Activated CD8-positive, alpha-beta memory T cell treated with anti-CD3 and anti-CD28 coated beads for 36 hours (primary cell): ENCODE results near the gene NT5C. TPM values are rescaled to one million over a fixed set of nuclear protein-coding genes. Genes with fewer than 3 reads are reported as not detected.

Experiments
- CTCF ChIA-PET: fragments of 350-600 bp; sonication (Branson Sonifier 250); formaldehyde crosslinking; loops from one replicate; lab custom pipeline; 2021; ENCODE audit warnings: antibody characterized with exemption; lab: Charles Lee
- POLR2A ChIA-PET: fragments of 350-600 bp; sonication (Branson Sonifier 250); formaldehyde crosslinking; loops from one replicate; lab custom pipeline; 2021; ENCODE audit warnings: antibody characterized with exemption; lab: Charles Lee
- total RNA-seq, 2 experiments: library from RNA; stranded (reverse); gene quantifications; one replicate each; pipeline ENCODE4 v1.2.3, GENCODE V29; 2021

The NT5C gene
- total RNA-seq, 2 experiments from 2014 or later, result 77.0 to 81.4 TPM

- CTCF ChIA-PET, result no interaction called here
- POLR2A ChIA-PET, result no interaction called here
Observed at GRCh38 chr17:75152523-75152921, 21.0 kb upstream of the NT5C start.

- ChIA-PET POLR2A (interaction anchor here (0.5 to 1.1 kb wide), 2 partner anchors 13 to 21 kb away, joined by 3 read pairs; partner anchors contain the start of gene NT5C), CTCF (no interaction called here)
Observed at GRCh38 chr17:75151930-75152329, 20.4 kb upstream of the NT5C start.

GRCh38 chr17:75147878-75148546, 16.5 kb upstream of the NT5C start:
- CTCF ChIA-PET, result no interaction called here
- POLR2A ChIA-PET, result no interaction called here

- ChIA-PET POLR2A (no interaction called here), CTCF (no interaction called here)
Observed at GRCh38 chr17:75146592-75146991, 15.1 kb upstream of the NT5C start.

GRCh38 chr17:75144816-75145512, 13.4 kb upstream of the NT5C start:
- CTCF ChIA-PET, result interaction anchor here (0.5 to 1.7 kb wide), 4 partner anchors 15 to 159 kb away, joined by 4 to 7 read pairs (median 6); partner anchors contain the start of gene NT5C

GRCh38 chr17:75142236-75142971, 10.9 kb upstream of the NT5C start:
- CTCF ChIA-PET, result interaction anchor here (2.2 kb wide), 1 partner anchor 11 kb away, joined by 9 read pairs; the partner anchor contains the start of gene NT5C
- POLR2A ChIA-PET, result no interaction called here

More at GRCh38 chr17:75144816-75145512, 13.4 kb upstream of the NT5C start:
- POLR2A ChIA-PET, result no interaction called here

GRCh38 chr17:75138519-75138918, 7.0 kb upstream of the NT5C start:
- ChIA-PET POLR2A (interaction anchor here (0.7 kb wide), 1 partner anchor 13 kb away, joined by 3 read pairs; no protein-coding TSS in a partner anchor), CTCF (interaction anchor here (0.6 to 1.7 kb wide), 2 partner anchors 33 to 78 kb away, joined by 3 read pairs; no protein-coding TSS in a partner anchor)

GRCh38 chr17:75137762-75138161, 6.2 kb upstream of the NT5C start:
- ChIA-PET POLR2A (interaction anchor here (0.5 kb wide), 1 partner anchor 113 kb away, joined by 6 read pairs; no protein-coding TSS in a partner anchor), CTCF (interaction anchor here (0.6 to 1.7 kb wide), 3 partner anchors 12 to 79 kb away, joined by 3 read pairs; no protein-coding TSS in a partner anchor)

- ChIA-PET CTCF (interaction anchor here (0.6 to 0.7 kb wide), 2 partner anchors 35 to 106 kb away, joined by 3 to 4 read pairs; no protein-coding TSS in a partner anchor), POLR2A (no interaction called here)
Observed at GRCh38 chr17:75135946-75136345, 4.4 kb upstream of the NT5C start.

GRCh38 chr17:75135452-75135851, 3.9 kb upstream of the NT5C start:
- CTCF ChIA-PET, result interaction anchor here (0.6 to 0.7 kb wide), 2 partner anchors 35 to 107 kb away, joined by 3 to 4 read pairs; no protein-coding TSS in a partner anchor
- POLR2A ChIA-PET, result no interaction called here

GRCh38 chr17:75133607-75134347, 2.2 kb upstream of the NT5C start:
- POLR2A ChIA-PET, result interaction anchor here (0.7 to 1.0 kb wide), 2 partner anchors 20 to 100 kb away, joined by 3 to 4 read pairs; no protein-coding TSS in a partner anchor
- CTCF ChIA-PET, result interaction anchor here (0.7 to 1.7 kb wide), 3 partner anchors 16 to 54 kb away, joined by 3 to 4 read pairs (median 3); no protein-coding TSS in a partner anchor

- CTCF ChIA-PET, result interaction anchor here (0.7 to 1.7 kb wide), 3 partner anchors 19 to 66 kb away, joined by 3 to 4 read pairs (median 4); no protein-coding TSS in a partner anchor
- POLR2A ChIA-PET, result interaction anchor here (0.7 kb wide), 1 partner anchor 630 kb away, joined by 8 read pairs; no protein-coding TSS in a partner anchor
Observed at GRCh38 chr17:75133001-75133400, 1.5 kb upstream of the NT5C start.

GRCh38 chr17:75132018-75133000, 767 bp upstream of the NT5C start:
- ChIA-PET POLR2A (interaction anchor here (0.5 to 2.3 kb wide), 8 partner anchors 10 to 631 kb away, joined by 3 to 15 read pairs (median 3); partner anchors contain the start of genes GGA3 and SLC25A19), CTCF (interaction anchor here (0.6 to 3.1 kb wide), 14 partner anchors 9 to 203 kb away, joined by 3 to 31 read pairs (median 4); partner anchors contain the start of genes ARMC7 and NUP85)

GRCh38 chr17:75130632-75131277, 787 bp downstream of the NT5C start:
- ChIA-PET POLR2A (interaction anchor here (0.6 to 2.3 kb wide), 7 partner anchors 17 to 158 kb away, joined by 3 to 15 read pairs (median 3); partner anchors contain the start of gene SLC25A19), CTCF (interaction anchor here (0.8 to 3.1 kb wide), 16 partner anchors 10 to 169 kb away, joined by 3 to 31 read pairs (median 4); partner anchors contain the start of genes CDR2L, MIF4GD and SLC25A19)

- POLR2A ChIA-PET, result interaction anchor here (1.4 to 2.3 kb wide), 2 partner anchors 16 to 26 kb away, joined by 8 to 15 read pairs; no protein-coding TSS in a partner anchor
- CTCF ChIA-PET, result interaction anchor here (0.5 to 3.1 kb wide), 13 partner anchors 9 to 169 kb away, joined by 3 to 31 read pairs (median 4); partner anchors contain the start of genes CDR2L and MIF4GD
Observed at GRCh38 chr17:75130059-75130631, 1.4 kb downstream of the NT5C start.
